Esophagus muscularis mucosa (tissue), 4 donors: ENCODE data around the gene MRPS23.
A peak's percentile ranks its signal among the peaks of the same experiment; 100 is the strongest.

ENCODE experiments used
- EP300 ChIP-seq: sonication (generic); formaldehyde crosslinking; IDR thresholded peaks from one replicate; pipeline ENCODE4 v1.6.1; 2017; ENCODE audit warnings: antibody characterized with exemption
- POLR2A ChIP-seq: fragments of 450-650 bp; IDR thresholded peaks from one replicate; pipeline ENCODE4 v1.6.1; 2017; ENCODE audit warnings: antibody characterized with exemption, moderate library complexity, mild to moderate bottlenecking, low read depth
- POLR2AphosphoS5 ChIP-seq, 2 donors: sonication (generic); formaldehyde crosslinking; IDR thresholded peaks; one replicate each; pipeline ENCODE4 v1.6.1; 2017; ENCODE audit warnings: antibody characterized with exemption in 2 of 2
- TF ChIP-seq, protein P1 (sequence below), 3 experiments: fragments of 200-600 bp in 2 of 3; fragments of 450-650 bp in 1 of 3; sonication (generic) in 2 of 3; IDR thresholded peaks; one replicate each; pipeline ENCODE4 v1.5.1; 2017 to 2019; ENCODE audit warnings: antibody characterized with exemption in 3 of 3, mild to moderate bottlenecking in 2 of 3, moderate library complexity in 1 of 3

- TF ChIP-seq, protein P1, sequence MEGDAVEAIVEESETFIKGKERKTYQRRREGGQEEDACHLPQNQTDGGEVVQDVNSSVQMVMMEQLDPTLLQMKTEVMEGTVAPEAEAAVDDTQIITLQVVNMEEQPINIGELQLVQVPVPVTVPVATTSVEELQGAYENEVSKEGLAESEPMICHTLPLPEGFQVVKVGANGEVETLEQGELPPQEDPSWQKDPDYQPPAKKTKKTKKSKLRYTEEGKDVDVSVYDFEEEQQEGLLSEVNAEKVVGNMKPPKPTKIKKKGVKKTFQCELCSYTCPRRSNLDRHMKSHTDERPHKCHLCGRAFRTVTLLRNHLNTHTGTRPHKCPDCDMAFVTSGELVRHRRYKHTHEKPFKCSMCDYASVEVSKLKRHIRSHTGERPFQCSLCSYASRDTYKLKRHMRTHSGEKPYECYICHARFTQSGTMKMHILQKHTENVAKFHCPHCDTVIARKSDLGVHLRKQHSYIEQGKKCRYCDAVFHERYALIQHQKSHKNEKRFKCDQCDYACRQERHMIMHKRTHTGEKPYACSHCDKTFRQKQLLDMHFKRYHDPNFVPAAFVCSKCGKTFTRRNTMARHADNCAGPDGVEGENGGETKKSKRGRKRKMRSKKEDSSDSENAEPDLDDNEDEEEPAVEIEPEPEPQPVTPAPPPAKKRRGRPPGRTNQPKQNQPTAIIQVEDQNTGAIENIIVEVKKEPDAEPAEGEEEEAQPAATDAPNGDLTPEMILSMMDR (IDR thresholded peaks at IDR 0.05): no peak
- TF ChIP-seq POLR2A: no peak
- peak; percentile 74 to 76 for TF ChIP-seq POLR2AphosphoS5 (IDR thresholded peaks at IDR 0.05)
- TF ChIP-seq EP300: peak; percentile 63
Observed at GRCh38 chr17:57834146-57834741, 15.6 kb downstream of the MRPS23 start.
